Sigmoid colon (tissue), 4 donors: ENCODE measurements around the gene POT1.

Experiments
- CTCF ChIP-seq, 4 experiments: fragments of 450-650 bp in 3 of 4; fragments of 200-600 bp in 1 of 4; IDR thresholded peaks; one replicate each; pipeline ENCODE4 v1.5.1; 2016 to 2019; ENCODE audit warnings: antibody characterized with exemption in 4 of 4, mild to moderate bottlenecking in 3 of 4, moderate library complexity in 2 of 4
- EP300 ChIP-seq, 4 donors: sonication (generic); formaldehyde crosslinking; IDR thresholded peaks; one replicate each; pipeline ENCODE4 v1.6.1; 2017; ENCODE audit warnings: antibody characterized with exemption in 4 of 4
- POLR2A ChIP-seq, 2 donors: fragments of 450-650 bp; IDR thresholded peaks; one replicate each; pipeline ENCODE4 v1.6.1; 2016; ENCODE audit warnings: antibody characterized with exemption in 2 of 2, mild to moderate bottlenecking in 2 of 2, moderate library complexity in 2 of 2
- POLR2AphosphoS5 ChIP-seq, 4 donors: sonication (generic); formaldehyde crosslinking; IDR thresholded peaks; one replicate each; pipeline ENCODE4 v1.6.1; 2017; ENCODE audit warnings: antibody characterized with exemption in 4 of 4

GRCh38 chr7:124813994-124814798 is 115.4 kb downstream of the POT1 start:
- no peak for TF ChIP-seq CTCF (IDR thresholded peaks at IDR 0.05)
- TF ChIP-seq POLR2AphosphoS5 (IDR thresholded peaks at IDR 0.05), result no peak
- TF ChIP-seq POLR2A (IDR thresholded peaks at IDR 0.05), result no peak
- no peak for TF ChIP-seq EP300 (IDR thresholded peaks at IDR 0.05)
